AG09309 (cell line): ENCODE data around the gene COA8.
A peak's percentile ranks its signal among the peaks of the same experiment; 100 is the strongest.

Experiments
- DNase-seq: peaks from one replicate; pipeline ENCODE4 v3.0.0-alpha.2; 2010; ENCODE audit warnings: low read depth
- H3K4me3 ChIP-seq: 2 replicates; pipeline ENCODE4 v1.5.1; 2011; ENCODE audit warnings: mild to moderate bottlenecking, low read depth, low read length, moderate library complexity; ENCODE audit not compliant: control insufficient read depth
- TF ChIP-seq, protein P1 (sequence below): IDR thresholded peaks from 2 replicates; pipeline ENCODE4 v1.5.1; 2011; ENCODE audit warnings: mild to moderate bottlenecking, low read depth, low read length, inconsistent platforms; ENCODE audit not compliant: insufficient read depth, control insufficient read depth; ENCODE audit errors: missing control alignments

The COA8 gene

DNA sequence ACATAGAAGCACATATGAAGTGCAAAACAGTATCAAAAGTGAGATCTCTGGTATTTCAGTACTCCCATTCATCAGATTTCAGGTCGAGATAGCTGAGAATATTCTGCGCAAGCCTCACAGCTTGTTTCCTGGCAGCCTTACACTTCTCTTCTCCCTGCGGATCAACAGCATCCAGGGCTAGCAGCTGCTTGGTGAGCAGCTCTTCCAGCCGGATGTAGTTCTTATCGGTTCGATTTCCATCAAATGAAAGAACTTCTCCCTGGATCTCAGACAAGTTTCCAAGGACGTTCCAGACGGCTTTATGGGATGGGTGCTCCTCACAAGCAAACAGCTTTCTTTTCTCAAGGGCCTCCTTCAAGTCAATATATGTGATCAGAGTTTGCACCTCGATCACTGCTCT, 3.0 kb upstream of the COA8 start:
- TF ChIP-seq, protein P1, sequence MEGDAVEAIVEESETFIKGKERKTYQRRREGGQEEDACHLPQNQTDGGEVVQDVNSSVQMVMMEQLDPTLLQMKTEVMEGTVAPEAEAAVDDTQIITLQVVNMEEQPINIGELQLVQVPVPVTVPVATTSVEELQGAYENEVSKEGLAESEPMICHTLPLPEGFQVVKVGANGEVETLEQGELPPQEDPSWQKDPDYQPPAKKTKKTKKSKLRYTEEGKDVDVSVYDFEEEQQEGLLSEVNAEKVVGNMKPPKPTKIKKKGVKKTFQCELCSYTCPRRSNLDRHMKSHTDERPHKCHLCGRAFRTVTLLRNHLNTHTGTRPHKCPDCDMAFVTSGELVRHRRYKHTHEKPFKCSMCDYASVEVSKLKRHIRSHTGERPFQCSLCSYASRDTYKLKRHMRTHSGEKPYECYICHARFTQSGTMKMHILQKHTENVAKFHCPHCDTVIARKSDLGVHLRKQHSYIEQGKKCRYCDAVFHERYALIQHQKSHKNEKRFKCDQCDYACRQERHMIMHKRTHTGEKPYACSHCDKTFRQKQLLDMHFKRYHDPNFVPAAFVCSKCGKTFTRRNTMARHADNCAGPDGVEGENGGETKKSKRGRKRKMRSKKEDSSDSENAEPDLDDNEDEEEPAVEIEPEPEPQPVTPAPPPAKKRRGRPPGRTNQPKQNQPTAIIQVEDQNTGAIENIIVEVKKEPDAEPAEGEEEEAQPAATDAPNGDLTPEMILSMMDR = no peak
- no peak overlapping the region for H3K4me3 ChIP-seq
- DNase-seq = no peak

DNA sequence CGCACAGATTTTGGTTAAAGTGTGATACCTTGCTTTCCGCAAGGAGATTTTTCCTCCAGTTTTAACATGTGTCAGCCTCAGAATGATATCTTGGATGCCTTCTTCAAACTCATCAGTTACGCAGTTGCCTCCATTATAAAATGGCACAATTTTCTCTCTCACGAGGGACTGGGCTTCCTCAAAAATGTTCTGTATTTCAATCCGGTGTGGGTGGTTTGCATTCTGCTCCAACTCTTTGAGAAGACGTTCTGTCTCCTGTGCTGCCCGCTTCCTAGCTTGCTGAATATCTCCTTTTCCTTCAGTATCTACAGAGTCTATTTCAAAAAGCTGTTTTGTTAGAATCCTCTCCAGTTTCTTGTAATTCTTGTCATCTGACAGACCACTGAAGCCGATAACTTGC, 2.1 kb upstream of the COA8 start:
- TF ChIP-seq, protein P1 = no peak
- no peak overlapping the region for H3K4me3 ChIP-seq
- DNase-seq = no peak

DNA sequence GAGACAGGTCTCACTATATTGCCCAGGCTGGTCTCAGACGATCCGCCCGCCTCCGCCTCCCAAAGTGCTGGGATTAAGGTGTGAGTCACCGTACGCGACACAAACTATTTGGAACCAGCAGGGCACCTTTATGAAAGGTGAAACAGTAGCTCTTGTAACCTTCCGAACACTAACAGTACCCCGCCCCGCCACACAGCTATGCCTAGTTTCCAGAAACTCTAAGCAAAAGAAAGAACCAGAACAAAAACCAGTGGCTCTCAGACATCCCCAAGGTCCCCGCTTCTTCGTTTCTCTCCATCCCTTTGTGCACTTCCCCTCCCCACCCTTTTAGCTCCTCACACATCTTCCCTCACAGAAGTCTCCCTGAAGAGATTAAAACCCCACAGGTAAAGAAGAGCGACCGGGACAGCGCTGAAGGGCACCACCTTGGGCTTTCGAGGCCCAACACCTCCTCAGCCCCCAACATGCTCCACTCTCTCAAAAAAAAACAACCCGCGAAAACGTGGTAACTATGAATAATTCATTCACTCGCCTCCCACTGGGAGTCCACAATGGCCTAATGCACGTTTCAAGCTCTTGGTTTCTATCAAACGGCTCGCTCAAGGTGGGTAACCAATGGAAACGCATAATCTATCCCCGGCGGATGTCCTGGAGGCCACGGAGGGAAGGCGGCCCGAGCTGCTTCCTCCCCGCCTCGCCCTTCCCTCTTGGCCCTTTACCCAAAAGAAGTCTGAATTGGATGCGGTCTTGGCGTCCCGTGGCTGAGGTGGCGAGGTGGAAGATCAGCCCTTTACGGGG, 1.2 kb upstream of the COA8 start:
- H3K4me3 ChIP-seq = peak overlapping the region; percentile 88
- no peak for DNase-seq
- TF ChIP-seq, protein P1 = no peak

DNA sequence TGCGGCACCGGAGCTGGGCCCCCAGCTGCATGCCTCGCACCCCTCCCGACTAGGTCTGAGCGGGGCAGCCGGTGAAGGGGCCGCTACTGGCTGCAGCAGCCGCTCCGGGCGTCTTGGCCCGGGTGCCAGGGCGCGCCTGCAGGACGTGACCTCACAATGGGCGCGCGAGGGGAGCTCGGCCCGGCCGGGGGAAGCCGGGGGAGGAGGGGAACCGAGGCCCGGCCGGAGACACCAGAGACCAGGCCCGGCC, 656 bp upstream of the COA8 start:
- no peak for DNase-seq
- peak overlapping the region; percentile 88 for H3K4me3 ChIP-seq
- TF ChIP-seq, protein P1 = no peak

DNA sequence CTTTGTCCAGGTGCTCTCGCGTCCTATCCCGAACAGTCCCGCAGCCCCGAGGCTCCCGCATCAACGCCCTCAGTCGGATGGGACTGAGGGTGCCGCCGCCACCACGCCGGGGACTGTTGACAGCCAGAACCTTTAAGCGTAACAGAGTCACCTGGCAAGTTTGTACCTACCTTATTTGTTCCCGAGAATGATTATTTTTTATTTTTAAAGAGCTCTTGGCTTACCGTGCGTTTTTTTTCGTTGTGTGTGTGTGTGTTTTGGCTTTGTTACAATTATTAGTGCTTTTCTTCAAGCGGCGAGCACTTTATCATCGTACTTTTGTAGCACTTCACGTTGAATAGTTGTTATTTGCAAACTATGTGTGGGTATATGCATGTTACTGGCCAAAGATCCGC, 463 bp downstream of the COA8 start:
- TF ChIP-seq, protein P1 = no peak
- H3K4me3 ChIP-seq = peak overlapping the region; percentile 88
- no peak for DNase-seq

DNA sequence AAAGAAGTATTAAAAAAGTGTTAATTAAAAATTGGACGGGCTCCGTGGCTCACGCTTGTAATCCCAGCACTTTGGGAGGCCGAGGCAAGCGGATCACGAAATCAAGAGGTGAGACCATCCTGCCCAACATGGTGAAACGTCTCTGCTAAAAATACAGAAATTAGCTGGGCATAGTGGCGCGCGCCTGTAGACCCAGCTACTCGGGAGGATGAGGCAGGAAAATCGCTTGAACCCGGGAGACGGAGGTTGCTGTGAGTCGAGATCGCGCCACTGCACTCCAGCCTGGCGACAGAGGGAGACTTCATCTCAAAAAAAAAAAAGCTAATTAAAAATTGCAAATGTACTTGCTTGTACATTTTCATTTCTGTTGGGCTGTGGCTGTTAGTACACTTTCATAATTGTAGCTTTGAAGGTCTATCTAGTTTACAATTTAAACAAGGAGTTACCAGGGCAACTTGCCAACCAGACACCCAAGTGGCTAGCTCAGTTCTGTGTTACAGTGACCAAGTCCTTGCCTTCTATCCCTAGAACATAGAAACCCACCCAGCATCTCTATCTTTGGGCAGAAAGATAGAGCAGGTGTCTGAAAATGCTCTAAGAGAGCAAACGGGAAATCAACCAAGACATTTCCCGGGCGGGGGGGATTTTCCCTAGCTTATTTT, 1.2 kb downstream of the COA8 start:
- TF ChIP-seq, protein P1 = no peak
- peak overlapping the region; percentile 88 for H3K4me3 ChIP-seq
- DNase-seq = no peak
